GM18867 (cell line): ENCODE data around the gene SFTPD.
"Not testable (repeated sequence)": the region's sequence is repeated elsewhere in the genome, so short reads cannot be mapped to it uniquely, and the experiment has no call there.

Experiments used
- ATAC-seq: cut with Tn5 transposase; IDR thresholded peaks from one replicate; pipeline ENCODE4 v1.9.1; 2021; ENCODE audit warnings: mild to moderate bottlenecking, moderate library complexity; ENCODE audit not compliant: unreplicated experiment

Gene SFTPD

GRCh38 chr10:79948976-79949722, at the start of gene SFTPD:
SFTPD (minus strand) TSS chr10:79949105; CDS start chr10:79946659, 2,446 bp downstream.
- no peak for ATAC-seq

GRCh38 chr10:79995979-79996634, 47.2 kb upstream of the SFTPD start:
- no peak for ATAC-seq

- no peak for ATAC-seq
Observed at GRCh38 chr10:79994556-79994955, 45.7 kb upstream of the SFTPD start.

GRCh38 chr10:79988199-79988598, 39.3 kb upstream of the SFTPD start:
- ATAC-seq: not testable (repeated sequence)

GRCh38 chr10:79986661-79987060, 37.8 kb upstream of the SFTPD start:
- ATAC-seq: not testable (repeated sequence)

GRCh38 chr10:79985481-79986072, 36.7 kb upstream of the SFTPD start:
- no peak for ATAC-seq

GRCh38 chr10:79984851-79985250, 35.9 kb upstream of the SFTPD start:
- ATAC-seq: peak; percentile 96

GRCh38 chr10:79983286-79983909, 34.5 kb upstream of the SFTPD start:
- ATAC-seq: no peak

- no peak for ATAC-seq
Observed at GRCh38 chr10:79982861-79983260, 34.0 kb upstream of the SFTPD start.

GRCh38 chr10:79982362-79982800, 33.5 kb upstream of the SFTPD start:
- ATAC-seq: no peak

GRCh38 chr10:79981450-79982361, 32.8 kb upstream of the SFTPD start:
- ATAC-seq: no peak

- ATAC-seq: no peak
Observed at GRCh38 chr10:79980711-79981110, 31.8 kb upstream of the SFTPD start.

- ATAC-seq: no peak
Observed at GRCh38 chr10:79979976-79980687, 31.2 kb upstream of the SFTPD start.

- no peak for ATAC-seq
Observed at GRCh38 chr10:79979310-79979975, 30.5 kb upstream of the SFTPD start.

GRCh38 chr10:79976999-79977398, 28.1 kb upstream of the SFTPD start:
- no peak for ATAC-seq

GRCh38 chr10:79970062-79970461, 21.2 kb upstream of the SFTPD start:
- no peak for ATAC-seq

GRCh38 chr10:79947787-79948424, 999 bp downstream of the SFTPD start:
- no peak for ATAC-seq

GRCh38 chr10:79947083-79947415, 1.9 kb downstream of the SFTPD start:
- ATAC-seq: no peak
